DND-41 (cell line): Measurements from ENCODE around the gene PELI1.

Source experiments
- ATAC-seq: fragments of 200-7000 bp; cut with Tn5 transposase; 3 replicates; pipeline ENCODE4 v1.9.1; 2021; ENCODE audit warnings: low read depth; ENCODE audit not compliant: insufficient read depth
- DNase-seq: peaks from one replicate; pipeline ENCODE4 v3.0.0-alpha.2; 2020
- H2AFZ ChIP-seq: 2 replicates; pipeline ENCODE4 v1.6.0; 2012; ENCODE audit warnings: low read depth, low read length
- H3K27ac ChIP-seq: 2 replicates; pipeline ENCODE4 v1.5.1; 2012; ENCODE audit warnings: low read length, inconsistent platforms
- H3K27me3 ChIP-seq: fragments of 200-600 bp; sonication (generic); 2 replicates; pipeline ENCODE4 v1.6.0; 2012; ENCODE audit warnings: low read length, mild to moderate bottlenecking, inconsistent platforms; ENCODE audit not compliant: insufficient read depth, poor library complexity
- H3K36me3 ChIP-seq: 2 replicates; pipeline ENCODE4 v1.5.1; 2012; ENCODE audit warnings: low read length, inconsistent platforms; ENCODE audit not compliant: insufficient read depth
- H3K4me1 ChIP-seq: 2 replicates; pipeline ENCODE4 v1.5.1; 2012; ENCODE audit warnings: mild to moderate bottlenecking, low read length; ENCODE audit not compliant: insufficient read depth
- H3K4me2 ChIP-seq: 2 replicates; pipeline ENCODE4 v1.6.0; 2012; ENCODE audit warnings: mild to moderate bottlenecking, moderate library complexity, low read length, inconsistent platforms; ENCODE audit not compliant: insufficient read depth
- H3K4me3 ChIP-seq, 2 experiments: fragments of 200-600 bp in 1 of 2; shearing (Covaris generic) in 1 of 2; 2 replicates each; pipeline ENCODE4 v1.5.1; 2012 to 2016; ENCODE audit warnings: inconsistent platforms in 2 of 2, low read length in 2 of 2, mild to moderate bottlenecking in 2 of 2, low read depth in 1 of 2, moderate library complexity in 1 of 2
- H3K79me2 ChIP-seq: 2 replicates; pipeline ENCODE4 v1.6.0; 2012; ENCODE audit warnings: low read length, inconsistent platforms; ENCODE audit not compliant: insufficient read depth
- H3K9ac ChIP-seq: 2 replicates; pipeline ENCODE4 v1.6.0; 2012; ENCODE audit warnings: low read depth, mild to moderate bottlenecking, inconsistent platforms, low read length, moderate library complexity
- H3K9me3 ChIP-seq: 2 replicates; pipeline ENCODE4 v1.5.1; 2012; ENCODE audit warnings: low read length, moderate library complexity, mild to moderate bottlenecking, inconsistent platforms; ENCODE audit not compliant: insufficient read depth, severe bottlenecking
- H4K20me1 ChIP-seq: 2 replicates; pipeline ENCODE4 v1.6.0; 2012; ENCODE audit warnings: low read length; ENCODE audit not compliant: insufficient read depth
- EZH2 ChIP-seq: IDR thresholded peaks from 3 replicates; pipeline ENCODE4 v1.6.1; 2012; ENCODE audit warnings: borderline replicate concordance, low read depth, mild to moderate bottlenecking, moderate library complexity, low read length, inconsistent platforms; ENCODE audit not compliant: severe bottlenecking
- TF ChIP-seq, protein P1 (sequence below): IDR thresholded peaks from 2 replicates; pipeline ENCODE4 v1.5.1; 2012; ENCODE audit warnings: borderline replicate concordance, low read length, moderate library complexity, mild to moderate bottlenecking; ENCODE audit not compliant: poor library complexity, severe bottlenecking; ENCODE audit errors: extremely low read depth

The PELI1 gene

GRCh38 chr2:64123740-64124139, 20.5 kb downstream of the PELI1 start:
- H2AFZ ChIP-seq, result no peak overlapping the region
- no peaks in the 10 kb centered on the region for H3K36me3 ChIP-seq
- no peak overlapping the region for H3K27ac ChIP-seq
- no peak for ATAC-seq
- no peak overlapping the region for H3K9ac ChIP-seq
- TF ChIP-seq, protein P1, sequence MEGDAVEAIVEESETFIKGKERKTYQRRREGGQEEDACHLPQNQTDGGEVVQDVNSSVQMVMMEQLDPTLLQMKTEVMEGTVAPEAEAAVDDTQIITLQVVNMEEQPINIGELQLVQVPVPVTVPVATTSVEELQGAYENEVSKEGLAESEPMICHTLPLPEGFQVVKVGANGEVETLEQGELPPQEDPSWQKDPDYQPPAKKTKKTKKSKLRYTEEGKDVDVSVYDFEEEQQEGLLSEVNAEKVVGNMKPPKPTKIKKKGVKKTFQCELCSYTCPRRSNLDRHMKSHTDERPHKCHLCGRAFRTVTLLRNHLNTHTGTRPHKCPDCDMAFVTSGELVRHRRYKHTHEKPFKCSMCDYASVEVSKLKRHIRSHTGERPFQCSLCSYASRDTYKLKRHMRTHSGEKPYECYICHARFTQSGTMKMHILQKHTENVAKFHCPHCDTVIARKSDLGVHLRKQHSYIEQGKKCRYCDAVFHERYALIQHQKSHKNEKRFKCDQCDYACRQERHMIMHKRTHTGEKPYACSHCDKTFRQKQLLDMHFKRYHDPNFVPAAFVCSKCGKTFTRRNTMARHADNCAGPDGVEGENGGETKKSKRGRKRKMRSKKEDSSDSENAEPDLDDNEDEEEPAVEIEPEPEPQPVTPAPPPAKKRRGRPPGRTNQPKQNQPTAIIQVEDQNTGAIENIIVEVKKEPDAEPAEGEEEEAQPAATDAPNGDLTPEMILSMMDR, result no peak
- no peak for TF ChIP-seq EZH2
- no peaks in the 10 kb centered on the region for H3K79me2 ChIP-seq
- H3K27me3 ChIP-seq, result no peaks in the 10 kb centered on the region
- no peaks in the 10 kb centered on the region for H3K9me3 ChIP-seq
- peaks cover 3% of the 10 kb centered on the region; the same call in 1 of the 2 replicates for H4K20me1 ChIP-seq
- no peak overlapping the region for H3K4me2 ChIP-seq
- H3K4me1 ChIP-seq, result no peaks in the 10 kb centered on the region
- no peak overlapping the region for H3K4me3 ChIP-seq
- no peak for DNase-seq

GRCh38 chr2:64122358-64122757, 21.9 kb downstream of the PELI1 start:
- Histone ChIP-seq H4K20me1 (peaks cover 3% of the 10 kb centered on the region; the same call in 1 of the 2 replicates), H3K4me1 (no peaks in the 10 kb centered on the region), H2AFZ (no peak overlapping the region), H3K4me3 (no peak overlapping the region), H3K27ac (no peak overlapping the region), H3K27me3 (no peaks in the 10 kb centered on the region), H3K9ac (no peak overlapping the region), H3K79me2 (no peaks in the 10 kb centered on the region), H3K9me3 (no peaks in the 10 kb centered on the region), H3K36me3 (no peaks in the 10 kb centered on the region), H3K4me2 (no peak overlapping the region)
- ATAC-seq (no peak), DNase-seq (no peak)
- TF ChIP-seq, protein P1, result no peak
- TF ChIP-seq EZH2, result no peak

- ATAC-seq (no peak), DNase-seq (no peak)
- H3K27me3 ChIP-seq, result no peaks in the 10 kb centered on the region
- H3K9me3 ChIP-seq, result no peaks in the 10 kb centered on the region
- TF ChIP-seq EZH2, result no peak
- TF ChIP-seq, protein P1, result no peak
- no peak overlapping the region for H2AFZ ChIP-seq
- H3K27ac ChIP-seq, result no peak overlapping the region
- H3K79me2 ChIP-seq, result no peaks in the 10 kb centered on the region
- no peaks in the 10 kb centered on the region for H3K36me3 ChIP-seq
- no peaks in the 10 kb centered on the region for H3K4me1 ChIP-seq
- peaks cover 3% of the 10 kb centered on the region; the same call in 1 of the 2 replicates for H4K20me1 ChIP-seq
- H3K4me2 ChIP-seq, result no peak overlapping the region
- no peak overlapping the region for H3K4me3 ChIP-seq
- H3K9ac ChIP-seq, result no peak overlapping the region
Measured at GRCh38 chr2:64120928-64121327, 23.3 kb downstream of the PELI1 start.

GRCh38 chr2:64120008-64120407, 24.2 kb downstream of the PELI1 start:
- no peak for DNase-seq
- H3K27me3 ChIP-seq, result no peaks in the 10 kb centered on the region
- no peaks in the 10 kb centered on the region for H3K36me3 ChIP-seq
- no peak for TF ChIP-seq EZH2
- TF ChIP-seq, protein P1, result no peak
- no peaks in the 10 kb centered on the region for H3K79me2 ChIP-seq
- H3K9ac ChIP-seq, result no peak overlapping the region
- no peak overlapping the region for H3K4me2 ChIP-seq
- no peak overlapping the region for H2AFZ ChIP-seq
- no peaks in the 10 kb centered on the region for H3K4me1 ChIP-seq
- no peak for ATAC-seq
- H3K27ac ChIP-seq, result no peak overlapping the region
- no peak overlapping the region for H3K4me3 ChIP-seq
- H3K9me3 ChIP-seq, result no peaks in the 10 kb centered on the region
- H4K20me1 ChIP-seq, result peaks cover 3% of the 10 kb centered on the region; the same call in 1 of the 2 replicates
